ENCODE measurements around the gene DIPK1B.

The DIPK1B gene

GRCh38 chr9:136711751-136712689 is at the start of gene DIPK1B:
Gene DIPK1B (plus strand): TSS chr9:136712572. CDS start chr9:136712666, 94 bp downstream.
- peak; percentile 95 for DNase-seq (ENCODE audit: low spot score)

- no peak for DNase-seq (ENCODE audit: low spot score)
Observed at GRCh38 chr9:136662656-136663581, 49.5 kb upstream of the DIPK1B start, which contains the start of gene EGFL7. Gene EGFL7 (plus strand): TSS chr9:136662916. CDS start chr9:136668283, 5,367 bp downstream.

- no peak for DNase-seq (ENCODE audit: low spot score)
Observed at GRCh38 chr9:136664000-136664915, 48.1 kb upstream of the DIPK1B start.

GRCh38 chr9:136665111-136665703 is 47.2 kb upstream of the DIPK1B start:
- peak; percentile 75 for DNase-seq (ENCODE audit: low spot score)

GRCh38 chr9:136665704-136666371 is 46.5 kb upstream of the DIPK1B start:
- peak; percentile 80 for DNase-seq (ENCODE audit: low spot score)

- DNase-seq (ENCODE audit: low spot score), result no peak
Observed at GRCh38 chr9:136666372-136667213, 45.8 kb upstream of the DIPK1B start.

GRCh38 chr9:136667214-136667939 is 45.0 kb upstream of the DIPK1B start:
- DNase-seq (ENCODE audit: low spot score), result no peak

- DNase-seq (ENCODE audit: low spot score), result no peak
Observed at GRCh38 chr9:136667940-136668760, 44.2 kb upstream of the DIPK1B start.

- DNase-seq (ENCODE audit: low spot score), result no peak
Observed at GRCh38 chr9:136668983-136669790, 43.2 kb upstream of the DIPK1B start.

- DNase-seq (ENCODE audit: low spot score), result no peak
Observed at GRCh38 chr9:136669791-136670464, 42.4 kb upstream of the DIPK1B start.

GRCh38 chr9:136670576-136671253 is 41.7 kb upstream of the DIPK1B start:
- no peak for DNase-seq (ENCODE audit: low spot score)

GRCh38 chr9:136671254-136671614 is 41.1 kb upstream of the DIPK1B start:
- no peak for DNase-seq (ENCODE audit: low spot score)

GRCh38 chr9:136671646-136672430 is 40.5 kb upstream of the DIPK1B start:
- peak; percentile 89 for DNase-seq (ENCODE audit: low spot score)

GRCh38 chr9:136672431-136673087 is 39.8 kb upstream of the DIPK1B start:
- DNase-seq (ENCODE audit: low spot score), result no peak
